Keratinocyte (primary cell): Measurements from ENCODE around the gene ARPP19. TPM values are rescaled to one million over a fixed set of nuclear protein-coding genes. Genes with fewer than 3 reads are reported as not detected.

Experiments used
- DNase-seq: peaks from one replicate; pipeline ENCODE4 v3.0.0-alpha.2; 2011; ENCODE audit warnings: low read depth, missing footprints, low spot score
- FAIRE-seq: peaks from 2 replicates; lab custom pipeline; 2011; peaks lifted over from hg19 to GRCh38; lab: Jason Lieb, UNC
- H2AFZ ChIP-seq: 2 replicates; pipeline ENCODE4 v1.6.0; 2012; ENCODE audit warnings: low read length, control low read depth, inconsistent platforms; ENCODE audit not compliant: control insufficient read depth
- H3K27ac ChIP-seq: 2 replicates; pipeline ENCODE4 v1.5.1; 2011; ENCODE audit warnings: low read length; ENCODE audit not compliant: control insufficient read depth, insufficient read depth
- H3K27me3 ChIP-seq: 3 replicates; pipeline ENCODE4 v1.6.0; 2011; ENCODE audit warnings: low read length; ENCODE audit not compliant: control insufficient read depth, insufficient read depth; ENCODE audit errors: extremely low read depth
- H3K36me3 ChIP-seq, 2 experiments: 2 replicates in 1 of 2; 3 replicates in 1 of 2; pipeline ENCODE4 v1.5.1; 2011; ENCODE audit warnings: low read length in 2 of 2, mild to moderate bottlenecking in 1 of 2; ENCODE audit not compliant: control insufficient read depth in 2 of 2, insufficient read depth in 2 of 2; ENCODE audit errors: extremely low read depth in 1 of 2
- H3K4me1 ChIP-seq: 3 replicates; pipeline ENCODE4 v1.5.1; 2011; ENCODE audit warnings: low read length; ENCODE audit not compliant: control insufficient read depth, insufficient read depth; ENCODE audit errors: extremely low read depth
- H3K4me2 ChIP-seq: 3 replicates; pipeline ENCODE4 v1.6.0; 2011; ENCODE audit warnings: low read depth, low read length; ENCODE audit not compliant: control insufficient read depth, insufficient read depth; ENCODE audit errors: extremely low read depth
- H3K4me3 ChIP-seq, 3 experiments: fragments of 200-600 bp in 1 of 3; sonication (generic) in 1 of 3; 2 replicates in 2 of 3; 3 replicates in 1 of 3; pipeline ENCODE4 v1.5.1; 2011 to 2016; ENCODE audit warnings: low read length in 3 of 3, mild to moderate bottlenecking in 3 of 3, control low read depth in 2 of 3, inconsistent platforms in 1 of 3, low read depth in 1 of 3, mixed read lengths in 1 of 3, mixed run types in 1 of 3, moderate library complexity in 1 of 3; ENCODE audit not compliant: control insufficient read depth in 2 of 3, insufficient read depth in 2 of 3; ENCODE audit errors: extremely low read depth in 1 of 3
- H3K79me2 ChIP-seq: 2 replicates; pipeline ENCODE4 v1.6.0; 2012; ENCODE audit warnings: low read length; ENCODE audit not compliant: control insufficient read depth, insufficient read depth
- H3K9ac ChIP-seq: 3 replicates; pipeline ENCODE4 v1.6.0; 2011; ENCODE audit warnings: low read length; ENCODE audit not compliant: control insufficient read depth, insufficient read depth; ENCODE audit errors: extremely low read depth
- H3K9me1 ChIP-seq: 3 replicates; pipeline ENCODE4 v1.6.0; 2011; ENCODE audit warnings: low read length; ENCODE audit not compliant: control insufficient read depth, insufficient read depth; ENCODE audit errors: extremely low read depth
- H3K9me3 ChIP-seq: 2 replicates; pipeline ENCODE4 v1.5.1; 2012; ENCODE audit warnings: low read depth, low read length; ENCODE audit not compliant: control insufficient read depth
- H4K20me1 ChIP-seq: 3 replicates; pipeline ENCODE4 v1.6.0; 2011; ENCODE audit warnings: low read length; ENCODE audit not compliant: control insufficient read depth, insufficient read depth; ENCODE audit errors: extremely low read depth
- EZH2 ChIP-seq: IDR thresholded peaks from one replicate; pipeline ENCODE4 v1.6.1; 2012; ENCODE audit warnings: inconsistent platforms, mild to moderate bottlenecking, low read length, moderate library complexity
- dilution Hi-C: fragments of 300-500 bp; cut with MboI; formaldehyde crosslinking; loops from one replicate; pipeline ENCODE4 v1.7.0; 2020; ENCODE audit warnings: low sequenced_read_pairs; ENCODE audit not compliant: extremely low pct_ligation_motif_present
- polyA plus RNA-seq, 5 experiments: library from polyadenylated mRNA; depleted of rRNA in 3 of 5; stranded (reverse) in 3 of 5; stranded (forward) in 1 of 5; unstranded in 1 of 5; fragments of >200 nt; gene quantifications; 1 replicate in 1 of 5; 2 replicates in 3 of 5; 3 replicates in 1 of 5; pipeline versions ENCODE4 v1.2.1 to v1.2.3, GENCODE V29; 2011 to 2012; ENCODE audit warnings: missing spikeins in 2 of 5, low read depth in 1 of 5, low replicate concordance in 1 of 5
- TF ChIP-seq, protein P1 (sequence below), 3 experiments: IDR thresholded peaks in 1 of 3; conservative IDR thresholded peaks in 1 of 3; optimal IDR thresholded peaks in 1 of 3; 2 replicates in 2 of 3; 3 replicates in 1 of 3; pipeline versions ENCODE3 to v1.5.1; 2011; ENCODE audit warnings: low read length in 3 of 3, mild to moderate bottlenecking in 3 of 3, moderate library complexity in 2 of 3, control low read depth in 1 of 3, inconsistent platforms in 1 of 3; ENCODE audit not compliant: insufficient read depth in 2 of 3; ENCODE audit errors: extremely low read depth in 1 of 3

ARPP19 gene
- polyA plus RNA-seq, 1 donor (not counting 4 experiments of a cell fraction or from before 2014, with no cell fraction given) = 128 TPM

DNA sequence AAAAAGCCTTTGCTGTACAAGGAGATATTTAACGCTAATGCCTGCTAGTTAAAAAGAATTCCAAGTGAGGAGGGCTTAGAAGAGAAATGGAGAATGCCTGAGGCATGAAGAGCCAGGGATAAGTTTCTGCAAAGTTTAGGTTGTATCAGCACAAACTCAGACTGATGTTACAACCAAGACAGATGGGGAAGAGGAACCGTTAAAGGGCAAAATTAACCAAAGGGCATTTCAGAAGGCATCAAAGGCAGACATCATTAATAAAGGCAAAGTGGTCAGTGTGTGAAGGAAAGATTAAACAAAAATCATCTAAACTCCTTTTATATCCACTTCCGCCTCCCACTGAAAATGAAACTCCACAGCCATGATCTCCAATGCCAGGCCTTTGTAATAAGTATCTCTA lies 47.1 kb downstream of the ARPP19 start:
- no peak overlapping the region for H2AFZ ChIP-seq
- TF ChIP-seq EZH2 = no peak
- TF ChIP-seq, protein P1, sequence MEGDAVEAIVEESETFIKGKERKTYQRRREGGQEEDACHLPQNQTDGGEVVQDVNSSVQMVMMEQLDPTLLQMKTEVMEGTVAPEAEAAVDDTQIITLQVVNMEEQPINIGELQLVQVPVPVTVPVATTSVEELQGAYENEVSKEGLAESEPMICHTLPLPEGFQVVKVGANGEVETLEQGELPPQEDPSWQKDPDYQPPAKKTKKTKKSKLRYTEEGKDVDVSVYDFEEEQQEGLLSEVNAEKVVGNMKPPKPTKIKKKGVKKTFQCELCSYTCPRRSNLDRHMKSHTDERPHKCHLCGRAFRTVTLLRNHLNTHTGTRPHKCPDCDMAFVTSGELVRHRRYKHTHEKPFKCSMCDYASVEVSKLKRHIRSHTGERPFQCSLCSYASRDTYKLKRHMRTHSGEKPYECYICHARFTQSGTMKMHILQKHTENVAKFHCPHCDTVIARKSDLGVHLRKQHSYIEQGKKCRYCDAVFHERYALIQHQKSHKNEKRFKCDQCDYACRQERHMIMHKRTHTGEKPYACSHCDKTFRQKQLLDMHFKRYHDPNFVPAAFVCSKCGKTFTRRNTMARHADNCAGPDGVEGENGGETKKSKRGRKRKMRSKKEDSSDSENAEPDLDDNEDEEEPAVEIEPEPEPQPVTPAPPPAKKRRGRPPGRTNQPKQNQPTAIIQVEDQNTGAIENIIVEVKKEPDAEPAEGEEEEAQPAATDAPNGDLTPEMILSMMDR (optimal IDR thresholded peaks at IDR 0.05 in 1 of 3, IDR thresholded peaks at IDR 0.05 in 1 of 3, conservative IDR thresholded peaks at IDR 0.05 in 1 of 3; ENCODE audit: extremely low read depth in 1 of 3, insufficient read depth in 2 of 3, low read length in 3 of 3) = no peak
- no peak overlapping the region for H3K9ac ChIP-seq
- FAIRE-seq (no peak), DNase-seq (no peak)
- H3K9me3 ChIP-seq = no peaks in the 10 kb centered on the region
- no peaks in the 10 kb centered on the region for H4K20me1 ChIP-seq
- no peaks in the 10 kb centered on the region for H3K27me3 ChIP-seq
- dilution Hi-C loops = no loop called here
- H3K36me3 ChIP-seq = no peaks in the 10 kb centered on the region
- H3K9me1 ChIP-seq = no peaks in the 10 kb centered on the region
- H3K4me1 ChIP-seq = peaks cover 43% of the 10 kb centered on the region
- peaks cover 79% of the 10 kb centered on the region for H3K79me2 ChIP-seq
- no peak overlapping the region for H3K4me2 ChIP-seq
- H3K4me3 ChIP-seq = no peak overlapping the region
- no peak overlapping the region for H3K27ac ChIP-seq

DNA sequence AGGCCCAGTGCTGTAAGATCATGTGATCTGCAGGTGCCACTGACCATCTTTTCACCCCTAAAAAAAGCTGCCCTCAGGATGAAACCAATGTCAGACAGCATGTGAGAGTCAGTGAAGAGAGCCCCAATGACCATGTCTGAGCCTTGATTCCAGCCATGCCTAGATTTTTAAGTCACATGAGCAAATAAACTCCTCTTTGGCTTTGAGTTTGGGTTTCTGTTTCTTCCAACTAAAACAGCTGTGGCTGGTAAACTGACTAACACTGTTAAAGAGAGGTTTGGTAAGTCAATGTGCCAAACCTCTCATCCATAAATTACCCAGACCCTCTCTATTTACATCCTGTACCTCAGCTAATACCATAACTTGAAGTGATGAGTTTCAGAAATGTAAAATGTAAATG lies 48.4 kb downstream of the ARPP19 start:
- Histone ChIP-seq H3K4me1 (peaks cover 41% of the 10 kb centered on the region), H4K20me1 (no peaks in the 10 kb centered on the region), H3K79me2 (peaks cover 81% of the 10 kb centered on the region), H3K4me3 (no peak overlapping the region), H3K9me1 (no peaks in the 10 kb centered on the region), H3K36me3 (peaks cover 0 to 4% of the 10 kb centered on the region in 2 experiments), H3K27me3 (no peaks in the 10 kb centered on the region), H3K4me2 (no peak overlapping the region), H3K9me3 (no peaks in the 10 kb centered on the region), H3K9ac (no peak overlapping the region), H2AFZ (no peak overlapping the region), H3K27ac (no peak overlapping the region)
- DNase-seq = no peak
- no peak for FAIRE-seq
- TF ChIP-seq EZH2 = no peak
- TF ChIP-seq, protein P1 (optimal IDR thresholded peaks at IDR 0.05 in 1 of 3, IDR thresholded peaks at IDR 0.05 in 1 of 3, conservative IDR thresholded peaks at IDR 0.05 in 1 of 3; ENCODE audit: extremely low read depth in 1 of 3, insufficient read depth in 2 of 3, low read length in 3 of 3) = no peak
- dilution Hi-C loops = no loop called here
